Measurements from ENCODE around the gene UNC45A. TPM values are rescaled to one million over a fixed set of nuclear protein-coding genes. Genes with fewer than 3 reads are reported as not detected.

UNC45A gene
- total and polyA plus RNA-seq, 3 donors from 2014 or later, result 48.9 to 59.6 (median 56.9) TPM

- TF ChIP-seq POLR2A (IDR thresholded peaks at IDR 0.05), result no peak
- TF ChIP-seq CTCF (IDR thresholded peaks at IDR 0.05), result no peak
- H3K27me3 ChIP-seq, result no peaks in the 10 kb centered on the region
- intact Hi-C loops (cut with DNase I; ENCODE audit: low total_unique reads), result no loop called here
- H3K36me3 ChIP-seq (ENCODE audit: low read depth, missing control alignments), result no peaks in the 10 kb centered on the region
- no peak overlapping the region for H3K27ac ChIP-seq
- H3K4me3 ChIP-seq, result no peak overlapping the region
- no peaks in the 10 kb centered on the region for H3K9me3 ChIP-seq
- WGBS, 2 donors, result 87 to 91% methylated on average over 28 to 30 of the region's 30 CpGs
- no peak for DNase-seq
- H3K4me1 ChIP-seq, result peaks cover 6% of the 10 kb centered on the region
These were observed 22.9 kb upstream of the UNC45A start for GRCh38 chr15:90911906-90912769.

- no peaks in the 10 kb centered on the region for H3K9me3 ChIP-seq
- H3K4me1 ChIP-seq, result peaks cover under 1% of the 10 kb centered on the region
- 95 to 97% methylated on average over 7 of the region's 7 CpGs for WGBS, 2 donors
- H3K27ac ChIP-seq, result no peak overlapping the region
- H3K27me3 ChIP-seq, result no peaks in the 10 kb centered on the region
- TF ChIP-seq POLR2A (IDR thresholded peaks at IDR 0.05) (no peak), CTCF (IDR thresholded peaks at IDR 0.05) (no peak)
- intact Hi-C loops (cut with DNase I; ENCODE audit: low total_unique reads), result no loop called here
- no peak overlapping the region for H3K4me3 ChIP-seq
- no peak for DNase-seq
- no peaks in the 10 kb centered on the region for H3K36me3 ChIP-seq (ENCODE audit: low read depth, missing control alignments)
These were observed 22.4 kb upstream of the UNC45A start for GRCh38 chr15:90912770-90913075.

GRCh38 chr15:90913398-90913944 lies 21.6 kb upstream of the UNC45A start:
- 93% methylated on average over 3 to 12 of the region's 12 CpGs for WGBS, 2 donors
- TF ChIP-seq POLR2A (IDR thresholded peaks at IDR 0.05), result no peak
- no peak for TF ChIP-seq CTCF (IDR thresholded peaks at IDR 0.05)

GRCh38 chr15:90914305-90915080 lies 20.6 kb upstream of the UNC45A start:
- H3K27ac ChIP-seq, result no peak overlapping the region

More at GRCh38 chr15:90913398-90913944, 21.6 kb upstream of the UNC45A start:
- H3K36me3 ChIP-seq (ENCODE audit: low read depth, missing control alignments), result no peaks in the 10 kb centered on the region
- intact Hi-C loops (cut with DNase I; ENCODE audit: low total_unique reads), result no loop called here
- no peak for DNase-seq
- H3K27ac ChIP-seq, result no peak overlapping the region
- no peaks in the 10 kb centered on the region for H3K9me3 ChIP-seq
- no peak overlapping the region for H3K4me3 ChIP-seq
- no peaks in the 10 kb centered on the region for H3K27me3 ChIP-seq
- H3K4me1 ChIP-seq, result peaks cover 6% of the 10 kb centered on the region

More at GRCh38 chr15:90914305-90915080, 20.6 kb upstream of the UNC45A start:
- Histone ChIP-seq H3K4me3 (no peak overlapping the region), H3K27me3 (no peaks in the 10 kb centered on the region), H3K4me1 (peaks cover 7% of the 10 kb centered on the region), H3K9me3 (no peaks in the 10 kb centered on the region), H3K36me3 (ENCODE audit: low read depth, missing control alignments) (no peaks in the 10 kb centered on the region)
- no peak for TF ChIP-seq CTCF (IDR thresholded peaks at IDR 0.05)
- TF ChIP-seq POLR2A (IDR thresholded peaks at IDR 0.05), result no peak
- WGBS, 2 donors, result 94 to 95% methylated on average over 21 to 22 of the region's 22 CpGs
- intact Hi-C loops (cut with DNase I; ENCODE audit: low total_unique reads), result no loop called here
- DNase-seq, result no peak
